ENCODE results near the gene SNORC. TPM values are rescaled to one million over a fixed set of nuclear protein-coding genes. Genes with fewer than 3 reads are reported as not detected.

Gene SNORC
- total RNA-seq, 4 donors from 2014 or later, result 0.35 to 2.0 TPM; not detected in 2

DNA sequence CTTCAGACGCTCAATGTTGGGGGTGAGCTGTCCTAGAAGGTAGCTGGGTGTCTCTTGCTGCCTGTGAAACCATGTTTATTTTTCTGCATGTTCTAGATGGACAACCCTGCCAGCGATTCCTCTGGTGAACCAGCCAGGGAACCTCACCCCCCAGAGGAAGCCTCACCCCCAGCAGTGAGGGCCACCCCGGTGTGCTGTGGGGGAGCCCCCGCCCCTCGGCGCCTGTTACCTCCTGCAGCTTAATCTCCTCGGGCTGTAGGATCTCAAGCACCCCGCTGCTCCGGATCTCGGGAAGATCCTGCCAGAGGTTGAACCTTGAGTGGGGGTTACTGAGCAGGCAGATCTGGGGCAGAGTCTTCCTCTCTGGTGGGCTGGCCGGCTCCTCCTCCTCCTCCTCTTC, 50.0 kb downstream of the SNORC start:
- DNase-seq, result no peak
- Histone ChIP-seq H3K36me3 (no peaks in the 10 kb centered on the region), H3K27me3 (no peaks in the 10 kb centered on the region), H3K4me1 (no peaks in the 10 kb centered on the region), H3K4me3 (no peak overlapping the region), H3K9me3 (no peaks in the 10 kb centered on the region), H3K27ac (no peak overlapping the region)
- intact Hi-C loops (cut with DNase I; ENCODE audit: low total_unique reads), result no loop called here
- TF ChIP-seq POLR2A (IDR thresholded peaks at IDR 0.05) (no peak), CTCF (IDR thresholded peaks at IDR 0.05) (no peak)

- intact Hi-C loops (cut with DNase I; ENCODE audit: low total_unique reads), result no loop called here
- no peaks in the 10 kb centered on the region for H3K27me3 ChIP-seq
- TF ChIP-seq POLR2A (IDR thresholded peaks at IDR 0.05) (no peak), CTCF (IDR thresholded peaks at IDR 0.05) (no peak)
Measured at GRCh38 chr2:232920760-232921159, 50.7 kb downstream of the SNORC start.

DNA sequence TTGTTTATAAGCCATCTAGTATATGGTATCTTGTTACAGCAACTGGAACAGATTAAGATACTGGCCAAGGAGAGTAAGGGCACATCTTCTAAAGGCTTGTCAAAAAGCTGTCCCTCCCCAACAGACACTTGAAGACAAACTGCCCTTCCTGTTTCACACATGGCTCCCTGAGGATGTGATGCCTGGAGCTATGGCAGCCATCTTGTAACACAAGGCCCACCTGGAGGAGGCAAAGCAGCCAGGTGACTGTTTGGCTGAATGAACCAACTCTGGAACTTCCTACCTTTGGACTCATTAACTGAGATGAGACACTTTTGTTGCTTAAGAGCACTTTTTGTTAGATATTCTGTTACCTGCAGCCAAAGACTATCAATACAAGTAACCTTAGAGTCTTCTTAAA, 54.4 kb downstream of the SNORC start:
- no peak overlapping the region for H3K27ac ChIP-seq
- DNase-seq, result no peak
- intact Hi-C loops (cut with DNase I; ENCODE audit: low total_unique reads), result no loop called here
- TF ChIP-seq POLR2A (IDR thresholded peaks at IDR 0.05) (no peak), CTCF (IDR thresholded peaks at IDR 0.05) (no peak)
- H3K27me3 ChIP-seq, result no peaks in the 10 kb centered on the region
- no peaks in the 10 kb centered on the region for H3K36me3 ChIP-seq
- no peaks in the 10 kb centered on the region for H3K4me1 ChIP-seq
- no peaks in the 10 kb centered on the region for H3K9me3 ChIP-seq
- no peak overlapping the region for H3K4me3 ChIP-seq

More at GRCh38 chr2:232920760-232921159, 50.7 kb downstream of the SNORC start:
- Histone ChIP-seq H3K36me3 (no peaks in the 10 kb centered on the region), H3K27ac (no peak overlapping the region), H3K4me3 (no peak overlapping the region), H3K4me1 (no peaks in the 10 kb centered on the region), H3K9me3 (no peaks in the 10 kb centered on the region)
- no peak for DNase-seq

DNA sequence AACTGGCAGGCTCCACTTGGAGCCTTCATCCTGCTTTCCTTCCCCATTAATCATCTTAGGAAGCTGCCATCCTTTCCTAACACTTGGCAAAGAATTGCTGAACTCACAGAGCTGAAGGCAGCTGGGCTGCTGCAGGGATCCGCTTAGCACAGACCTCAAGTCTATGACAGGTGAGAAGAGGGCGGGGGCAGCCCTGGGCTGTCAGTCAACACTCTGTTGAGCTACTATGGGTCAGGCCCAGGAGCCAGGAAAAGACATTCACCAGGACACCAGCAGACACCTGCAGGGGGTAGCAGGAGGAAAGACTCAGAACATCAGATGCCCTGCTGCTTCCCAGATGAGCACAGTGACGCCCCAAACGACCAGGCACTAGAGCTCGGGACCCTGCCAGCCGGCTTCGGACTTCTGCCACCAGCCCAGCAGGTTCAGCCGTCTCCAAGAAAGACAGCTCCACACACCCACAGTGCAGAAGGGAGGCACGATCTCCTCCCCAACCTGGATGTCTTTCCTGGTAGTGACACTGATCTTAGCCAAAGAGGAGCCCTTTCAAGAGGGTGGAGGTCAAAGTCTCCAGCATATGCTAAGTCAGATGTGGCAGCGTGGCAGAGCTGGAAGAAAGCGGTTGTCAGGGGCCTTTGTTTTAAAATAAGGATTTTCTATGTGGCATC, 55.2 kb downstream of the SNORC start:
- Histone ChIP-seq H3K27ac (no peak overlapping the region), H3K4me3 (no peak overlapping the region), H3K9me3 (no peaks in the 10 kb centered on the region), H3K4me1 (no peaks in the 10 kb centered on the region), H3K27me3 (no peaks in the 10 kb centered on the region), H3K36me3 (no peaks in the 10 kb centered on the region)
- intact Hi-C loops (cut with DNase I; ENCODE audit: low total_unique reads), result no loop called here
- DNase-seq, result no peak
- TF ChIP-seq CTCF (IDR thresholded peaks at IDR 0.05) (no peak), POLR2A (IDR thresholded peaks at IDR 0.05) (no peak)

DNA sequence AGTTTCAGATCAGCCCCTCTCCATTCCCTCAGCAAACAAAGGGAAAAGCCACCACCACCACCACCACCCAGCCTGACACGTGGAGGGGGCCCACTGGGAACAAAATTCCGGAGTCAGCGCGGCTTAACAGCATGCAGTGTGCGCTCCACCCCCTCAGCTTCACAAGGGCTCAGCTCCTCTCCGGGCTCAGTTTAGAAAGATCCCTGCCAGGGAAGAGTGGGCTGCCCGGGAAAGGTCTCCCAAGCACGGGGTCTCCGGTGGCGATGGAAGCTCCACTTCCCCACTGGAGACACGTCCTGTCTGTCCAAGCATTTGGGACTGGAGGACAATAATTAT, 55.7 kb downstream of the SNORC start:
- intact Hi-C loops (cut with DNase I; ENCODE audit: low total_unique reads), result no loop called here
- Histone ChIP-seq H3K9me3 (no peaks in the 10 kb centered on the region), H3K27ac (no peak overlapping the region), H3K4me3 (no peak overlapping the region), H3K36me3 (no peaks in the 10 kb centered on the region), H3K4me1 (no peaks in the 10 kb centered on the region), H3K27me3 (no peaks in the 10 kb centered on the region)
- TF ChIP-seq CTCF (IDR thresholded peaks at IDR 0.05) (no peak), POLR2A (IDR thresholded peaks at IDR 0.05) (no peak)
- DNase-seq, result no peak
